Measurements from ENCODE around the gene HS3ST5. TPM values are rescaled to one million over a fixed set of nuclear protein-coding genes. Genes with fewer than 3 reads are reported as not detected.

HS3ST5 gene
- total and polyA plus RNA-seq, 4 donors: not detected

DNA sequence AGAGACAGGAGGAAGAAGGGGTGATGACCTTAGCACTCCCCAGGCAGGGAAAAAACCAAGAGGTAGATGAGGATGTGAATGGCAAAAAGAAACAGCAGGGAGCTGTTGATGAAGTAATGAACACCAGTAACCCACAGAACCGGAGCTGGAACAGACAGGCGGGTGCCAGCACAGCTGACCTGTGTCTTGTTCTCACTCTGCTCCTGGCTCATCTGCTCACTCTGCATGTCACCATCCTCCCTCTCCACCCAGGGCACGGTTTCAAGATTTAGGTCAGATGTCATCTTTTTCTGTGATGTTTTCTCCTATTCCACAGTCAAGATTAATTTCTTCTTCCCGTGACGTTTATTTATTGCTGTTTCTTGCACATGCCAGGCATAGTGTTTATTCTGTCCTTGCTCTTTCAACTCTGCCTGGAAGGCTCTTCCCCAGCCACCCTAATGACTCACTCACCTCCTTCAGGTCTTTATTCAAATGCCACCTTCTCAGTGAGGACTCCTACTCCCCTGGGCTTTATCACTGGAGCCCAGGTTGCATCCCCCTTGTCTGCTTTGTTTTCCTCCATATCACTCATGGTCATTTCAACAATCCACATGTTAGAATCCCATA is 207.4 kb downstream of the HS3ST5 start:
- 71% methylated on average over 5 of the region's 5 CpGs for WGBS
- TF ChIP-seq GABPA (IDR thresholded peaks at IDR 0.05 in 1 of 2, conservative IDR thresholded peaks at IDR 0.05 in 1 of 2) (no peak), FOXA2 (IDR thresholded peaks at IDR 0.05) (no peak), FOXA1 (IDR thresholded peaks at IDR 0.05) (no peak), NR2F2 (IDR thresholded peaks at IDR 0.05) (no peak), SP1 (IDR thresholded peaks at IDR 0.05) (no peak), CTCF (IDR thresholded peaks at IDR 0.05; ENCODE audit: low read depth, low read length, missing input control) (no peak), TAF1 (conservative IDR thresholded peaks at IDR 0.05) (no peak), ZBTB33 (IDR thresholded peaks at IDR 0.05) (no peak), YY1 (IDR thresholded peaks at IDR 0.05) (no peak), RAD21 (IDR thresholded peaks at IDR 0.05) (no peak), HNF4A (conservative IDR thresholded peaks at IDR 0.05) (no peak), JUND (IDR thresholded peaks at IDR 0.05) (no peak), HNF4G (IDR thresholded peaks at IDR 0.05) (no peak), EGR1 (IDR thresholded peaks at IDR 0.05; ENCODE audit: low read depth in 2 of 2) (no peak), RXRA (IDR thresholded peaks at IDR 0.05) (no peak)
- TF ChIP-seq, protein P1, sequence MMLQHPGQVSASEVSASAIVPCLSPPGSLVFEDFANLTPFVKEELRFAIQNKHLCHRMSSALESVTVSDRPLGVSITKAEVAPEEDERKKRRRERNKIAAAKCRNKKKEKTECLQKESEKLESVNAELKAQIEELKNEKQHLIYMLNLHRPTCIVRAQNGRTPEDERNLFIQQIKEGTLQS (IDR thresholded peaks at IDR 0.05): no peak
- TF ChIP-seq, protein P2, sequence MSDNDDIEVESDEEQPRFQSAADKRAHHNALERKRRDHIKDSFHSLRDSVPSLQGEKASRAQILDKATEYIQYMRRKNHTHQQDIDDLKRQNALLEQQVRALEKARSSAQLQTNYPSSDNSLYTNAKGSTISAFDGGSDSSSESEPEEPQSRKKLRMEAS (IDR thresholded peaks at IDR 0.05): no peak
- TF ChIP-seq, protein P3, sequence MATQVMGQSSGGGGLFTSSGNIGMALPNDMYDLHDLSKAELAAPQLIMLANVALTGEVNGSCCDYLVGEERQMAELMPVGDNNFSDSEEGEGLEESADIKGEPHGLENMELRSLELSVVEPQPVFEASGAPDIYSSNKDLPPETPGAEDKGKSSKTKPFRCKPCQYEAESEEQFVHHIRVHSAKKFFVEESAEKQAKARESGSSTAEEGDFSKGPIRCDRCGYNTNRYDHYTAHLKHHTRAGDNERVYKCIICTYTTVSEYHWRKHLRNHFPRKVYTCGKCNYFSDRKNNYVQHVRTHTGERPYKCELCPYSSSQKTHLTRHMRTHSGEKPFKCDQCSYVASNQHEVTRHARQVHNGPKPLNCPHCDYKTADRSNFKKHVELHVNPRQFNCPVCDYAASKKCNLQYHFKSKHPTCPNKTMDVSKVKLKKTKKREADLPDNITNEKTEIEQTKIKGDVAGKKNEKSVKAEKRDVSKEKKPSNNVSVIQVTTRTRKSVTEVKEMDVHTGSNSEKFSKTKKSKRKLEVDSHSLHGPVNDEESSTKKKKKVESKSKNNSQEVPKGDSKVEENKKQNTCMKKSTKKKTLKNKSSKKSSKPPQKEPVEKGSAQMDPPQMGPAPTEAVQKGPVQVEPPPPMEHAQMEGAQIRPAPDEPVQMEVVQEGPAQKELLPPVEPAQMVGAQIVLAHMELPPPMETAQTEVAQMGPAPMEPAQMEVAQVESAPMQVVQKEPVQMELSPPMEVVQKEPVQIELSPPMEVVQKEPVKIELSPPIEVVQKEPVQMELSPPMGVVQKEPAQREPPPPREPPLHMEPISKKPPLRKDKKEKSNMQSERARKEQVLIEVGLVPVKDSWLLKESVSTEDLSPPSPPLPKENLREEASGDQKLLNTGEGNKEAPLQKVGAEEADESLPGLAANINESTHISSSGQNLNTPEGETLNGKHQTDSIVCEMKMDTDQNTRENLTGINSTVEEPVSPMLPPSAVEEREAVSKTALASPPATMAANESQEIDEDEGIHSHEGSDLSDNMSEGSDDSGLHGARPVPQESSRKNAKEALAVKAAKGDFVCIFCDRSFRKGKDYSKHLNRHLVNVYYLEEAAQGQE (IDR thresholded peaks at IDR 0.05): no peak
- DNase-seq (ENCODE audit: low spot score): no peak
- Histone ChIP-seq H3K36me3 (ENCODE audit: control insufficient read depth in 4 of 4, insufficient read depth in 3 of 4, low read depth in 1 of 4, low read length in 3 of 4) (no peaks in the 10 kb centered on the region), H3K9me3 (ENCODE audit: control insufficient read depth in 4 of 4, low read length in 3 of 4) (no peaks in the 10 kb centered on the region), H3K9ac (ENCODE audit: low read depth in 1 of 2, low read length in 2 of 2) (no peak overlapping the region), H3K27ac (ENCODE audit: low read depth in 1 of 2, low read length in 2 of 2) (no peak overlapping the region), H3K27me3 (ENCODE audit: control insufficient read depth in 4 of 4, insufficient read depth in 4 of 4, low read length in 3 of 4) (peaks cover 0 to 12% (median 0%) of the 10 kb centered on the region in 4 donors), H3K4me3 (ENCODE audit: low read depth in 1 of 3, low read length in 3 of 3) (no peak overlapping the region), H3K4me1 (ENCODE audit: control insufficient read depth in 4 of 4, insufficient read depth in 4 of 4, low read length in 3 of 4) (no peaks in the 10 kb centered on the region)
